H9 (cell line): ENCODE measurements around the gene ZNF182. TPM values are rescaled to one million over a fixed set of nuclear protein-coding genes. Genes with fewer than 3 reads are reported as not detected.
"Not testable (repeated sequence)": the region's sequence is repeated elsewhere in the genome, so short reads cannot be mapped to it uniquely, and the experiment has no call there.

Experiments
- DNase-seq: peaks from one replicate; pipeline ENCODE4 v3.0.0-alpha.2; 2017
- H2AFZ ChIP-seq: one replicate; pipeline ENCODE4 v1.6.1; 2013; ENCODE audit warnings: mild to moderate bottlenecking, low read length, control low read depth, moderate library complexity
- H2AK5ac ChIP-seq: 2 replicates; pipeline ENCODE4 v1.6.1; 2013; ENCODE audit warnings: low read length, control low read depth, mixed read lengths; ENCODE audit not compliant: insufficient read length
- H2BK120ac ChIP-seq: one replicate; pipeline ENCODE4 v1.6.1; 2013; ENCODE audit warnings: low read depth, mild to moderate bottlenecking, low read length, control low read depth, inconsistent platforms; ENCODE audit not compliant: poor library complexity, severe bottlenecking
- H2BK12ac ChIP-seq: 2 replicates; pipeline ENCODE4 v1.6.1; 2013; ENCODE audit warnings: low read length, control low read depth, mixed read lengths, low read depth; ENCODE audit not compliant: insufficient read length
- H2BK15ac ChIP-seq: 2 replicates; pipeline ENCODE4 v1.6.1; 2013; ENCODE audit warnings: low read depth, low read length, control low read depth
- H2BK20ac ChIP-seq: one replicate; pipeline ENCODE4 v1.6.1; 2013; ENCODE audit warnings: low read depth, mild to moderate bottlenecking, low read length, control low read depth, inconsistent platforms; ENCODE audit not compliant: poor library complexity, severe bottlenecking
- H2BK5ac ChIP-seq: 2 replicates; pipeline ENCODE4 v1.6.1; 2013; ENCODE audit warnings: low read length, control low read depth, mixed read lengths; ENCODE audit not compliant: insufficient read length
- H3K14ac ChIP-seq: 2 replicates; pipeline ENCODE4 v1.6.1; 2013; ENCODE audit warnings: low read length, control low read depth; ENCODE audit not compliant: insufficient read depth
- H3K18ac ChIP-seq: 2 replicates; pipeline ENCODE4 v1.6.1; 2013; ENCODE audit warnings: low read depth, mild to moderate bottlenecking, mixed read lengths, low read length, control low read depth; ENCODE audit not compliant: insufficient read length
- H3K23ac ChIP-seq: 2 replicates; pipeline ENCODE4 v1.6.1; 2013; ENCODE audit warnings: low read length, control low read depth, mixed read lengths, low read depth; ENCODE audit not compliant: insufficient read length
- H3K23me2 ChIP-seq: 2 replicates; pipeline ENCODE4 v1.6.1; 2013; ENCODE audit warnings: low read depth, mild to moderate bottlenecking, mixed read lengths, low read length, control low read depth; ENCODE audit not compliant: insufficient read length, poor library complexity, severe bottlenecking
- H3K27ac ChIP-seq: 2 replicates; pipeline ENCODE4 v1.5.1; 2013; ENCODE audit warnings: low read length, control low read depth, mixed read lengths, low read depth; ENCODE audit not compliant: insufficient read length
- H3K27me3 ChIP-seq: 2 replicates; pipeline ENCODE4 v1.6.1; 2013; ENCODE audit warnings: low read length, control low read depth, inconsistent platforms; ENCODE audit not compliant: insufficient read depth
- H3K4ac ChIP-seq: 2 replicates; pipeline ENCODE4 v1.6.1; 2013; ENCODE audit warnings: low read depth, mild to moderate bottlenecking, control low read depth, inconsistent platforms, low read length, moderate library complexity
- H3K4me1 ChIP-seq: 2 replicates; pipeline ENCODE4 v1.6.1; 2013; ENCODE audit warnings: low read length, control low read depth, inconsistent platforms; ENCODE audit not compliant: insufficient read depth
- H3K4me2 ChIP-seq: 2 replicates; pipeline ENCODE4 v1.6.1; 2013; ENCODE audit warnings: low read length, control low read depth, mixed read lengths; ENCODE audit not compliant: insufficient read length, insufficient read depth
- H3K56ac ChIP-seq: 2 replicates; pipeline ENCODE4 v1.6.1; 2013; ENCODE audit warnings: low read depth, mild to moderate bottlenecking, mixed read lengths, low read length, control low read depth; ENCODE audit not compliant: insufficient read length
- H3K79me1 ChIP-seq: 2 replicates; pipeline ENCODE4 v1.6.1; 2013; ENCODE audit warnings: low read depth, mild to moderate bottlenecking, moderate library complexity, low read length, control low read depth, inconsistent platforms; ENCODE audit not compliant: insufficient read depth, poor library complexity, severe bottlenecking
- H3K79me2 ChIP-seq: 2 replicates; pipeline ENCODE4 v1.6.1; 2013; ENCODE audit warnings: low read length, control low read depth, inconsistent platforms; ENCODE audit not compliant: insufficient read depth
- H3K9ac ChIP-seq: 2 replicates; pipeline ENCODE4 v1.6.1; 2013; ENCODE audit warnings: low read length, control low read depth, mixed read lengths; ENCODE audit not compliant: insufficient read length; ENCODE audit errors: extremely low read depth
- H3K9me3 ChIP-seq: one replicate; pipeline ENCODE4 v1.6.1; 2013; ENCODE audit warnings: low read depth, low read length, inconsistent platforms; ENCODE audit not compliant: control insufficient read depth
- H3T11ph ChIP-seq: one replicate; pipeline ENCODE4 v1.6.1; 2013; ENCODE audit warnings: mild to moderate bottlenecking, low read length, control low read depth, inconsistent platforms
- H4K20me1 ChIP-seq: one replicate; pipeline ENCODE4 v1.6.1; 2013; ENCODE audit not compliant: control insufficient read depth, insufficient read length, insufficient read depth
- H4K5ac ChIP-seq: 2 replicates; pipeline ENCODE4 v1.6.1; 2013; ENCODE audit warnings: low read depth, mild to moderate bottlenecking, mixed read lengths, low read length, control low read depth; ENCODE audit not compliant: insufficient read length
- H4K8ac ChIP-seq: replicated peaks from 2 replicates; pipeline ENCODE4 v1.6.1; 2013; ENCODE audit warnings: low read length, control low read depth, mixed read lengths, low read depth; ENCODE audit not compliant: insufficient read length
- H4K91ac ChIP-seq: 2 replicates; pipeline ENCODE4 v1.6.1; 2013; ENCODE audit warnings: low read depth, mild to moderate bottlenecking, moderate library complexity, mixed read lengths, low read length, control low read depth; ENCODE audit not compliant: insufficient read length
- H3K27ac Mint-ChIP-seq, 3 experiments: 2 replicates in 2 of 3; 3 replicates in 1 of 3; pipeline ENCODE4 v1.8.0; 2020 to 2021; ENCODE audit warnings: mixed read lengths in 3 of 3, mild to moderate bottlenecking in 1 of 3, moderate library complexity in 1 of 3
- H3K27me3 Mint-ChIP-seq: 2 replicates; pipeline ENCODE4 v1.8.0; 2021; ENCODE audit warnings: low read depth, mild to moderate bottlenecking, moderate library complexity, mixed read lengths
- H3K36me3 Mint-ChIP-seq, 3 experiments: 2 replicates in 2 of 3; 3 replicates in 1 of 3; pipeline ENCODE4 v1.8.0; 2020 to 2021; ENCODE audit warnings: low read depth in 3 of 3, mixed read lengths in 3 of 3; ENCODE audit not compliant: insufficient read depth in 1 of 3
- H3K4me1 Mint-ChIP-seq, 2 experiments: 2 replicates each; pipeline ENCODE4 v1.8.0; 2020; ENCODE audit warnings: mixed read lengths in 2 of 2
- H3K4me3 Mint-ChIP-seq, 2 experiments: 2 replicates in 1 of 2; 3 replicates in 1 of 2; pipeline ENCODE4 v1.8.0; 2020 to 2021; ENCODE audit warnings: mild to moderate bottlenecking in 2 of 2, mixed read lengths in 2 of 2, moderate library complexity in 1 of 2
- H3K9me3 Mint-ChIP-seq, 2 experiments: 2 replicates in 1 of 2; 3 replicates in 1 of 2; pipeline ENCODE4 v1.8.0; 2020; ENCODE audit warnings: mild to moderate bottlenecking in 2 of 2, mixed read lengths in 2 of 2, moderate library complexity in 1 of 2
- WGBS: extraction: QIAGEN DNeasy Blood & Tissue Kit; methylation state at CpG from one replicate; pipeline ENCODE4 v1.1.7; 2013; ENCODE audit warnings: missing lambda C conversion rate, low lambda C conversion rate, mixed read lengths; ENCODE audit not compliant: insufficient read length; ENCODE audit errors: extremely low coverage; 5-methylcytosine and 5-hydroxymethylcytosine counted together
- total RNA-seq: library from RNA; stranded (reverse); gene quantifications from 2 replicates; pipeline ENCODE4 v1.2.1, GENCODE V29; 2021

The ZNF182 gene
- total RNA-seq, 1 experiment from 2014 or later = 7.6 TPM

GRCh38 chrX:48019892-48020291 lies 16.1 kb upstream of the ZNF182 start:
- H3K79me2 ChIP-seq, H3K9me3 ChIP-seq, H2BK15ac ChIP-seq, H3K9ac ChIP-seq, H2BK12ac ChIP-seq, H2AFZ ChIP-seq, H3K18ac ChIP-seq, H3K27ac ChIP-seq, H3K4ac ChIP-seq, H3K27ac Mint-ChIP-seq, H4K5ac ChIP-seq, H2BK20ac ChIP-seq, H3K14ac ChIP-seq, H4K8ac ChIP-seq, H3K23me2 ChIP-seq, H3K4me1 ChIP-seq, H3K4me1 Mint-ChIP-seq, H4K91ac ChIP-seq, DNase-seq, H3K4me3 Mint-ChIP-seq, H2BK120ac ChIP-seq, H4K20me1 ChIP-seq, H3T11ph ChIP-seq, H3K79me1 ChIP-seq, H3K27me3 ChIP-seq, H3K23ac ChIP-seq, H3K56ac ChIP-seq, H3K4me2 ChIP-seq, H2BK5ac ChIP-seq, H3K36me3 Mint-ChIP-seq, H3K27me3 Mint-ChIP-seq, H2AK5ac ChIP-seq: not testable (repeated sequence)
- peaks cover 36 to 44% of the 10 kb centered on the region in 2 experiments for H3K9me3 Mint-ChIP-seq
- no CpG with 5 or more reads among the region's 1 CpG for WGBS

GRCh38 chrX:48016583-48017310 lies 13.0 kb upstream of the ZNF182 start:
- no CpG with 5 or more reads among the region's 46 CpGs for WGBS
- not testable (repeated sequence) for H2BK15ac ChIP-seq, H2BK120ac ChIP-seq, H3K9ac ChIP-seq, H3K4ac ChIP-seq, H3K23ac ChIP-seq, H4K8ac ChIP-seq, H4K20me1 ChIP-seq, H4K5ac ChIP-seq, H3K18ac ChIP-seq, H4K91ac ChIP-seq, H2AK5ac ChIP-seq, H3K4me2 ChIP-seq, H3K27ac Mint-ChIP-seq, H2BK20ac ChIP-seq, H3K27me3 ChIP-seq, H3K27ac ChIP-seq, H3K4me1 Mint-ChIP-seq, H2BK12ac ChIP-seq, H3K79me2 ChIP-seq, H3T11ph ChIP-seq, H3K56ac ChIP-seq, DNase-seq, H3K9me3 ChIP-seq, H3K36me3 Mint-ChIP-seq, H3K23me2 ChIP-seq, H3K79me1 ChIP-seq, H3K27me3 Mint-ChIP-seq, H2AFZ ChIP-seq, H3K4me3 Mint-ChIP-seq, H3K4me1 ChIP-seq, H2BK5ac ChIP-seq, H3K14ac ChIP-seq
- H3K9me3 Mint-ChIP-seq = peaks cover 26 to 36% of the 10 kb centered on the region in 2 experiments
